CD4-positive, alpha-beta T cell (primary cell): ENCODE results near the gene PAQR9. TPM values are rescaled to one million over a fixed set of nuclear protein-coding genes. Genes with fewer than 3 reads are reported as not detected.
A peak's percentile ranks its signal among the peaks of the same experiment; 100 is the strongest.

Experiments used
- ATAC-seq: fragments of 200-7000 bp; cut with Tn5 transposase; one replicate; pipeline ENCODE4 v1.10.0; 2022; ENCODE audit warnings: mild to moderate bottlenecking; ENCODE audit not compliant: poor library complexity
- CTCF ChIA-PET: fragments of 350-600 bp; sonication (Branson Sonifier 250); formaldehyde crosslinking; loops from one replicate; lab custom pipeline; 2021; ENCODE audit warnings: antibody characterized with exemption, inconsistent platforms; lab: Charles Lee
- POLR2A ChIA-PET: fragments of 350-600 bp; sonication (Branson Sonifier 250); formaldehyde crosslinking; loops from one replicate; lab custom pipeline; 2021; ENCODE audit warnings: antibody characterized with exemption, inconsistent platforms; lab: Charles Lee
- DNase-seq, 14 experiments: peaks; one replicate each; pipeline ENCODE4 v3.0.0-alpha.2; 2013 to 2020; ENCODE audit warnings: mixed read lengths in 2 of 14
- H3K27ac ChIP-seq, 2 donors: one replicate each; pipeline versions ENCODE4 v1.5.1 to v1.7.0; 2013; ENCODE audit warnings: low read length in 2 of 2, low read depth in 1 of 2, mild to moderate bottlenecking in 1 of 2
- H3K27me3 ChIP-seq, 2 experiments: 1 replicate in 1 of 2; 2 replicates in 1 of 2; pipeline versions ENCODE4 v1.6.1 to v1.7.0; 2013; ENCODE audit warnings: low read length in 2 of 2, control low read depth in 1 of 2, mild to moderate bottlenecking in 1 of 2, moderate library complexity in 1 of 2; ENCODE audit not compliant: insufficient read depth in 2 of 2, control insufficient read depth in 1 of 2
- H3K36me3 ChIP-seq: one replicate; pipeline ENCODE4 v1.6.1; 2013; ENCODE audit warnings: low read length, control low read depth; ENCODE audit not compliant: insufficient read depth
- H3K4me1 ChIP-seq: one replicate; pipeline ENCODE4 v1.6.1; 2013; ENCODE audit warnings: low read length, control low read depth; ENCODE audit not compliant: insufficient read depth
- H3K4me3 ChIP-seq: one replicate; pipeline ENCODE4 v1.5.1; 2013; ENCODE audit warnings: mild to moderate bottlenecking, low read length, moderate library complexity
- H3K9me3 ChIP-seq, 2 experiments: 1 replicate in 1 of 2; 2 replicates in 1 of 2; pipeline versions ENCODE4 v1.6.1 to v1.7.0; 2013; ENCODE audit warnings: low read length in 2 of 2, mild to moderate bottlenecking in 2 of 2, control low read depth in 1 of 2, moderate library complexity in 1 of 2; ENCODE audit not compliant: control insufficient read depth in 1 of 2, insufficient read depth in 1 of 2
- H3K27ac Mint-ChIP-seq: one replicate; pipeline ENCODE4 v1.8.0; 2020; ENCODE audit warnings: mixed read lengths
- H3K27me3 Mint-ChIP-seq: one replicate; pipeline ENCODE4 v1.8.0; 2021; ENCODE audit warnings: mixed read lengths
- H3K36me3 Mint-ChIP-seq: one replicate; pipeline ENCODE4 v1.8.0; 2021; ENCODE audit warnings: low read depth, mixed read lengths
- H3K4me1 Mint-ChIP-seq: one replicate; pipeline ENCODE4 v1.8.0; 2021; ENCODE audit warnings: low read depth, mixed read lengths
- H3K4me3 Mint-ChIP-seq: one replicate; pipeline ENCODE4 v1.8.0; 2020; ENCODE audit warnings: mild to moderate bottlenecking, mixed read lengths
- H3K9me3 Mint-ChIP-seq: one replicate; pipeline ENCODE4 v1.8.0; 2020; ENCODE audit warnings: mixed read lengths
- intact Hi-C, 2 experiments: fragments of 100-400 bp; cut with DNase I in 1 of 2; cut with micrococcal nuclease in 1 of 2; formaldehyde crosslinking; loops; one replicate each; pipeline versions ENCODE4 v1.15.1 to v1.9.0; 2023 to 2025; cut with DNase I, micrococcal nuclease
- total RNA-seq, 174 experiments: library from RNA in 2 of 174; stranded (reverse) in 2 of 174; gene quantifications; one replicate each; pipeline ENCODE4 v1.2.3 and lab custom pipeline; 2021 to 2026
- TF ChIP-seq, protein P1 (sequence below): fragments of 200-600 bp; IDR thresholded peaks from one replicate; pipeline ENCODE4 v1.8.0; 2022; ENCODE audit warnings: antibody characterized with exemption, mild to moderate bottlenecking

The PAQR9 gene
- total RNA-seq, 2 experiments from 2014 or later = not detected

DNA sequence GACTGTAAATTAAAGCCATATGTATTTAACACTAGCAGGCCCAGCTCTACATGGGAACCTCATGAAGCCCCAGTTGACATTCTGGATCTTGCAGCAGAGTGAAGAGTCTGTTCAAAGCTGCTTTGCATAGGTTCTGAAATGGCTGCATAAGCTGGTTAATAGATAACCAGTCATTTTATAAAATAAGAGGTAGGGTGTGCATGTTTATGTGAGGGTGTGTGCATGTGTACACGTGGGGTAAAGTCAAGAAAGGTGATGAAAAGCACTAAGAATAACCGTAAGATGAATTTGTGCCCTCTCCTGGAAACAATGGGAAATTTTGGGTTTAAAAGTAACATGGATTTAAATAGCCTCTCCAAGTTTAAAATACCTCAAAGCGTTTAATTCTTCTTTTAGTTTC is 33.0 kb downstream of the PAQR9 start:
- Histone ChIP-seq H3K9me3 (no peaks in the 10 kb centered on the region), H3K36me3 (no peaks in the 10 kb centered on the region), H3K4me1 (no peaks in the 10 kb centered on the region), H3K4me3 (no peak overlapping the region), H3K27me3 (peaks cover 2 to 5% of the 10 kb centered on the region in 2 experiments), H3K27ac (no peak overlapping the region)
- intact Hi-C loops = no loop called here
- TF ChIP-seq, protein P1, sequence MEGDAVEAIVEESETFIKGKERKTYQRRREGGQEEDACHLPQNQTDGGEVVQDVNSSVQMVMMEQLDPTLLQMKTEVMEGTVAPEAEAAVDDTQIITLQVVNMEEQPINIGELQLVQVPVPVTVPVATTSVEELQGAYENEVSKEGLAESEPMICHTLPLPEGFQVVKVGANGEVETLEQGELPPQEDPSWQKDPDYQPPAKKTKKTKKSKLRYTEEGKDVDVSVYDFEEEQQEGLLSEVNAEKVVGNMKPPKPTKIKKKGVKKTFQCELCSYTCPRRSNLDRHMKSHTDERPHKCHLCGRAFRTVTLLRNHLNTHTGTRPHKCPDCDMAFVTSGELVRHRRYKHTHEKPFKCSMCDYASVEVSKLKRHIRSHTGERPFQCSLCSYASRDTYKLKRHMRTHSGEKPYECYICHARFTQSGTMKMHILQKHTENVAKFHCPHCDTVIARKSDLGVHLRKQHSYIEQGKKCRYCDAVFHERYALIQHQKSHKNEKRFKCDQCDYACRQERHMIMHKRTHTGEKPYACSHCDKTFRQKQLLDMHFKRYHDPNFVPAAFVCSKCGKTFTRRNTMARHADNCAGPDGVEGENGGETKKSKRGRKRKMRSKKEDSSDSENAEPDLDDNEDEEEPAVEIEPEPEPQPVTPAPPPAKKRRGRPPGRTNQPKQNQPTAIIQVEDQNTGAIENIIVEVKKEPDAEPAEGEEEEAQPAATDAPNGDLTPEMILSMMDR = no peak
- ATAC-seq (no peak), DNase-seq (no peak)
- H3K27me3 Mint-ChIP-seq = peaks cover 29% of the 10 kb centered on the region
- no peaks in the 10 kb centered on the region for H3K4me1 Mint-ChIP-seq
- no peaks in the 10 kb centered on the region for H3K36me3 Mint-ChIP-seq
- no peaks in the 10 kb centered on the region for H3K9me3 Mint-ChIP-seq
- H3K27ac Mint-ChIP-seq = no peak overlapping the region
- ChIA-PET CTCF (no interaction called here), POLR2A (no interaction called here)
- H3K4me3 Mint-ChIP-seq = no peak overlapping the region

DNA sequence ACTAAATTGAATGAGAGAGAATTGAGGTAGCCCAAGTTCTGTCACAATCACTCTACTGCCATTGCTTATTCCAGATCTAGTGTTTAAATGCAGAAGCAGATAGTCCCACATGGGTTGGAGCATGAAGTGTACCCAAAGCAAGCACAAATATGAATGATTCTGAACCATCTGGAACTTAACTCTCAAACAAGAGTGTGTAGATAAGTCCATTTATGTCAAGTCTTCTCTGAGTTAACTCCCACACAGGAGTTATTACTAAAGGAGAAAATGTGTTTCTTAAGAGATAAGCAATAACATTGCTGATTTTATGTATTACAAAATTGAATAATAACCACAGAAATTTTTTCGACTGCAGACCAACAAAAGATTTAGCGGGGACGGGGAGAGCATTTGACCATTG is 33.6 kb downstream of the PAQR9 start:
- H3K4me1 Mint-ChIP-seq = no peaks in the 10 kb centered on the region
- Histone ChIP-seq H3K4me3 (no peak overlapping the region), H3K4me1 (no peaks in the 10 kb centered on the region), H3K9me3 (no peaks in the 10 kb centered on the region), H3K36me3 (no peaks in the 10 kb centered on the region), H3K27me3 (peaks cover 5 to 8% of the 10 kb centered on the region in 2 experiments), H3K27ac (no peak overlapping the region)
- TF ChIP-seq, protein P1 = no peak
- intact Hi-C loops = no loop called here
- ATAC-seq (no peak), DNase-seq (no peak)
- no peak overlapping the region for H3K4me3 Mint-ChIP-seq
- peaks cover 32% of the 10 kb centered on the region for H3K27me3 Mint-ChIP-seq
- H3K9me3 Mint-ChIP-seq = no peaks in the 10 kb centered on the region
- H3K36me3 Mint-ChIP-seq = no peaks in the 10 kb centered on the region
- H3K27ac Mint-ChIP-seq = no peak overlapping the region
- ChIA-PET POLR2A (no interaction called here), CTCF (no interaction called here)

DNA sequence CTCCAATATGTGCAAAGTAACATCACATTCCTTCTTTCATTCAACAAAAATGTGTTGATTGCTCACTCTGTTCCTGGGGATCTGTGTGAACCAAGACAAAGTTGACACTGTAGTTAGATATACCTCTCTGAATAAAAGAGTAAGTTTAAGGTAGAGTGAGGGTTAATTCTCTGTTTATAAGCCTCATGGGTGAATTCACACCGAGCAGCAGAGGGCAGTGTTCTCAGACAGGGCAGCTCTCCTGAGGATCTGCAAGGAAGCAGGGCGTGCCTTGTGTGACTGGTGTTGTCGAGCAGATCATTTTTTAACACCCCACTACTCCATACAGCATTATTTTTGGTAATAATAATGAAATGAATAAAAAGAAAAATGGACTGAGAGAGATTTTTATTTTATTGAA is 34.4 kb downstream of the PAQR9 start:
- H3K4me1 ChIP-seq = no peaks in the 10 kb centered on the region
- H3K27ac ChIP-seq = no peak overlapping the region
- Mint-ChIP-seq H3K27ac (no peak overlapping the region), H3K36me3 (no peaks in the 10 kb centered on the region), H3K4me3 (no peak overlapping the region), H3K27me3 (peaks cover 32% of the 10 kb centered on the region), H3K4me1 (no peaks in the 10 kb centered on the region), H3K9me3 (no peaks in the 10 kb centered on the region)
- DNase-seq (peak in 6 of 14 experiments; percentile 17 to 45 (median 34)), ATAC-seq (no peak)
- intact Hi-C loops = no loop called here
- TF ChIP-seq, protein P1 = peak; percentile 18
- ChIA-PET CTCF (no interaction called here), POLR2A (no interaction called here)
- H3K9me3 ChIP-seq = peaks cover 0 to 1% of the 10 kb centered on the region in 2 experiments
- H3K4me3 ChIP-seq = no peak overlapping the region
- no peaks in the 10 kb centered on the region for H3K36me3 ChIP-seq
- peaks cover 5 to 9% of the 10 kb centered on the region in 2 experiments for H3K27me3 ChIP-seq
